GM06990 (cell line): Measurements from ENCODE around the gene PRKG1.
"Not testable (repeated sequence)": the region's sequence is repeated elsewhere in the genome, so short reads cannot be mapped to it uniquely, and the experiment has no call there.

Source experiments
- DNase-seq: peaks from one replicate; pipeline ENCODE4 v3.0.0-alpha.2; 2011; ENCODE audit not compliant: insufficient read length; ENCODE audit errors: extremely low read depth
- H3K27me3 ChIP-seq: replicated peaks from 2 replicates; pipeline ENCODE4 v1.6.0; 2011; ENCODE audit warnings: low read length; ENCODE audit not compliant: control insufficient read depth, insufficient read depth
- H3K36me3 ChIP-seq: 2 replicates; pipeline ENCODE4 v1.5.1; 2011; ENCODE audit warnings: low read length; ENCODE audit not compliant: control insufficient read depth, insufficient read depth
- H3K4me3 ChIP-seq: replicated peaks from 2 replicates; pipeline ENCODE4 v1.5.1; 2011; ENCODE audit warnings: low read depth, mild to moderate bottlenecking, control low read depth, low read length
- TF ChIP-seq, protein P1 (sequence below): IDR thresholded peaks from 2 replicates; pipeline ENCODE4 v1.5.1; 2011; ENCODE audit warnings: low read length, control low read depth, mild to moderate bottlenecking, inconsistent platforms; ENCODE audit not compliant: insufficient read depth, poor library complexity, severe bottlenecking

Gene PRKG1

GRCh38 chr10:51439645-51440044, 365.4 kb downstream of the PRKG1 start:
- H3K27me3 ChIP-seq, result no peaks in the 10 kb centered on the region
- no peaks in the 10 kb centered on the region for H3K36me3 ChIP-seq
- TF ChIP-seq, protein P1, sequence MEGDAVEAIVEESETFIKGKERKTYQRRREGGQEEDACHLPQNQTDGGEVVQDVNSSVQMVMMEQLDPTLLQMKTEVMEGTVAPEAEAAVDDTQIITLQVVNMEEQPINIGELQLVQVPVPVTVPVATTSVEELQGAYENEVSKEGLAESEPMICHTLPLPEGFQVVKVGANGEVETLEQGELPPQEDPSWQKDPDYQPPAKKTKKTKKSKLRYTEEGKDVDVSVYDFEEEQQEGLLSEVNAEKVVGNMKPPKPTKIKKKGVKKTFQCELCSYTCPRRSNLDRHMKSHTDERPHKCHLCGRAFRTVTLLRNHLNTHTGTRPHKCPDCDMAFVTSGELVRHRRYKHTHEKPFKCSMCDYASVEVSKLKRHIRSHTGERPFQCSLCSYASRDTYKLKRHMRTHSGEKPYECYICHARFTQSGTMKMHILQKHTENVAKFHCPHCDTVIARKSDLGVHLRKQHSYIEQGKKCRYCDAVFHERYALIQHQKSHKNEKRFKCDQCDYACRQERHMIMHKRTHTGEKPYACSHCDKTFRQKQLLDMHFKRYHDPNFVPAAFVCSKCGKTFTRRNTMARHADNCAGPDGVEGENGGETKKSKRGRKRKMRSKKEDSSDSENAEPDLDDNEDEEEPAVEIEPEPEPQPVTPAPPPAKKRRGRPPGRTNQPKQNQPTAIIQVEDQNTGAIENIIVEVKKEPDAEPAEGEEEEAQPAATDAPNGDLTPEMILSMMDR, result no peak
- DNase-seq, result no peak
- H3K4me3 ChIP-seq, result no peak overlapping the region

DNA sequence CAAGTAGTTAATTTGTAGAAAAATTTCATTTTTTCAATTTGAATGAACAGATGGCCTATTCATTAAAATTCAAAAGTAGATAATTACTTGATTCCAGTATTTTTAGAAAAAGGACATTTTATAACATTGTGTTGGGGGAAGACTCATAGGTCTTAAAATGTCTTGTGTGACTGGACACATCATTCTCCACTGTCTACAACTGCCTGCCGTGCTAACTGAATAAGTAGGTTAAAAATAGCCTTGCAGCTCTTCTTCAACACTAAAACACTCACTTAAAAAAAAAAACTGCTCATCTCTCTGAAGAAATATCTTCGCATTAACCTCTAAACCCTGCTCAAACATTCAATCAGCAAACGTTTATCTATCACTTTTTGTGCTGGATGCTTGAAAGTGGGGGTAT, 371.3 kb downstream of the PRKG1 start:
- no peak overlapping the region for H3K4me3 ChIP-seq
- no peaks in the 10 kb centered on the region for H3K27me3 ChIP-seq
- TF ChIP-seq, protein P1, result no peak
- no peaks in the 10 kb centered on the region for H3K36me3 ChIP-seq
- no peak for DNase-seq

DNA sequence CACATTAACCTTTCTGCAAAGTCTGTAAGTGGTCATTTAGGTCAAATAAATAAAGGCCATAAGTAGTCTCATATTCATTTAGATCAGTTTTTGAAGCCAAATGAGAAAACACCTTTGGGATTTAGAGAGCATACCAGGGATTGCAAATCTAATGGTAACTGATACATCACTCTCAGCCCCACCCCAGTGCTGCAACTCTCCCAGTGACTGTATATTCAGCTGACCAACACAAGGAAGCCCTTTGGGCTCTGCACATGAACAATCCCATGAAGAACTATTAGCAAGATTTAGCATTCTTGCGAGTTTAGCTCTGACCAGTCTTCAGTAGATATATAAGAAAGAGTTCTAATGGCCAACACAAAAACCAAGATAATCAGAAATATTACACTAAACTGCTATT, 372.8 kb downstream of the PRKG1 start:
- Histone ChIP-seq H3K27me3 (no peaks in the 10 kb centered on the region), H3K4me3 (no peak overlapping the region), H3K36me3 (no peaks in the 10 kb centered on the region)
- no peak for DNase-seq
- TF ChIP-seq, protein P1, result no peak

GRCh38 chr10:51455762-51456161, 381.5 kb downstream of the PRKG1 start:
- H3K4me3 ChIP-seq, DNase-seq, H3K36me3 ChIP-seq, H3K27me3 ChIP-seq: not testable (repeated sequence)

DNA sequence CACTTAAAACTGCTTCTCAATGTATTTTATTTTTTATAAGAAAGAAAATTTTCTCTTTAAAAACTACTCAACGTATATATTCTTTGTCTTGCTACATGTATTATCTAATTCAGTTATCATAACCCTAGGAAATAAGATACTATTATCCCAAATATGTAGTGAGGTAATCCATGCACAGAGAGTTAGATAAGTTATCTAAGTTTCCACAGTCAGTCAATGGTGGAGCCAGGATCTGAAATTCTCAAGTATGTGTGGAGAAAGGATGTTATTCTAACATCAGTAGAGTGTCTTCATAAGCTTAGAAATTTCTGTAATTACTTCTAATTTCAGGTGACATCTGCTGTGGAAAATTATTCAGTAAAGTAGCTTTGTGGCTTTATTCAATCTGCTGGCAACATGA, 385.2 kb downstream of the PRKG1 start:
- DNase-seq, result no peak
- H3K27me3 ChIP-seq, result no peaks in the 10 kb centered on the region
- no peaks in the 10 kb centered on the region for H3K36me3 ChIP-seq
- TF ChIP-seq, protein P1, result no peak
- no peak overlapping the region for H3K4me3 ChIP-seq

GRCh38 chr10:51462076-51462779, 387.9 kb downstream of the PRKG1 start:
- Histone ChIP-seq H3K4me3 (no peak overlapping the region), H3K27me3 (no peaks in the 10 kb centered on the region), H3K36me3 (no peaks in the 10 kb centered on the region)
- TF ChIP-seq, protein P1, result no peak
- DNase-seq, result no peak
